HUDEP-2 (cell line): ENCODE results near the gene ZNF442.
"Not testable (repeated sequence)": the region's sequence is repeated elsewhere in the genome, so short reads cannot be mapped to it uniquely, and the experiment has no call there.

Source experiments
- DNase-seq, 76 experiments: peaks; one replicate each; lab custom pipeline; 2025; ENCODE audit not compliant: unreplicated experiment in 76 of 76; lab: John Stamatoyannopoulos, UW

The ZNF442 gene

GRCh38 chr19:12365236-12366162 lies at the start of gene ZNF442:
ZNF442 (minus strand) TSS chr19:12365683; CDS start chr19:12363631, 2,052 bp downstream.
- DNase-seq, result peak in 14 of 76 experiments; percentile 1 to 77 (median 18)

GRCh38 chr19:12411893-12412292 lies 46.4 kb upstream of the ZNF442 start:
- no peak for DNase-seq

- DNase-seq, result peak in 73 of 76 experiments; percentile 28 to 98 (median 88)
These were observed 35.4 kb upstream of the ZNF442 start, which contains the start of gene ZNF799 for GRCh38 chr19:12400633-12401502. ZNF799 (minus strand) TSS chr19:12401271; CDS start chr19:12401070, 201 bp downstream.

- DNase-seq, result peak in 5 of 76 experiments; percentile 5 to 41 (median 18)
These were observed 34.6 kb upstream of the ZNF442 start for GRCh38 chr19:12399901-12400632.

GRCh38 chr19:12391148-12391547 lies 25.7 kb upstream of the ZNF442 start:
- DNase-seq, result not testable (repeated sequence)

GRCh38 chr19:12386365-12386764 lies 20.9 kb upstream of the ZNF442 start:
- DNase-seq, result not testable (repeated sequence)

- no peak for DNase-seq
These were observed 14.9 kb upstream of the ZNF442 start for GRCh38 chr19:12380444-12380737.

- no peak for DNase-seq
These were observed 14.4 kb upstream of the ZNF442 start for GRCh38 chr19:12379732-12380443.

- no peak for DNase-seq
These were observed 8.5 kb upstream of the ZNF442 start for GRCh38 chr19:12374026-12374425.

- no peak for DNase-seq
These were observed 870 bp downstream of the ZNF442 start for GRCh38 chr19:12364391-12365235.

GRCh38 chr19:12362236-12362635 lies 3.2 kb downstream of the ZNF442 start:
- not testable (repeated sequence) for DNase-seq

- no peak for DNase-seq
These were observed 12.1 kb downstream of the ZNF442 start for GRCh38 chr19:12353375-12353774.

GRCh38 chr19:12350890-12351197 lies 14.6 kb downstream of the ZNF442 start:
- DNase-seq, result no peak

GRCh38 chr19:12350185-12350889 lies 15.1 kb downstream of the ZNF442 start:
- no peak for DNase-seq

- no peak for DNase-seq
These were observed 18.6 kb downstream of the ZNF442 start for GRCh38 chr19:12346896-12347295.

GRCh38 chr19:12345197-12345596 lies 20.3 kb downstream of the ZNF442 start:
- no peak for DNase-seq

- DNase-seq, result peak in 27 of 76 experiments; percentile 2 to 98 (median 56)
These were observed 32.0 kb downstream of the ZNF442 start, which contains the start of gene ZNF563 for GRCh38 chr19:12333162-12334159. ZNF563 (minus strand) TSS chr19:12333633; CDS start chr19:12333482, 151 bp downstream.
